CD4-positive, alpha-beta T cell (primary cell): ENCODE results near the gene A3GALT2. TPM values are rescaled to one million over a fixed set of nuclear protein-coding genes. Genes with fewer than 3 reads are reported as not detected.

ENCODE experiments used
- ATAC-seq: fragments of 200-7000 bp; cut with Tn5 transposase; one replicate; pipeline ENCODE4 v1.10.0; 2022; ENCODE audit warnings: mild to moderate bottlenecking; ENCODE audit not compliant: poor library complexity
- CTCF ChIA-PET: fragments of 350-600 bp; sonication (Branson Sonifier 250); formaldehyde crosslinking; loops from one replicate; lab custom pipeline; 2021; ENCODE audit warnings: antibody characterized with exemption, inconsistent platforms; lab: Charles Lee
- POLR2A ChIA-PET: fragments of 350-600 bp; sonication (Branson Sonifier 250); formaldehyde crosslinking; loops from one replicate; lab custom pipeline; 2021; ENCODE audit warnings: antibody characterized with exemption, inconsistent platforms; lab: Charles Lee
- DNase-seq, 14 experiments: peaks; one replicate each; pipeline ENCODE4 v3.0.0-alpha.2; 2013 to 2020; ENCODE audit warnings: mixed read lengths in 2 of 14
- H3K27ac ChIP-seq, 2 donors: one replicate each; pipeline versions ENCODE4 v1.5.1 to v1.7.0; 2013; ENCODE audit warnings: low read length in 2 of 2, low read depth in 1 of 2, mild to moderate bottlenecking in 1 of 2
- H3K27me3 ChIP-seq, 2 experiments: 1 replicate in 1 of 2; 2 replicates in 1 of 2; pipeline versions ENCODE4 v1.6.1 to v1.7.0; 2013; ENCODE audit warnings: low read length in 2 of 2, control low read depth in 1 of 2, mild to moderate bottlenecking in 1 of 2, moderate library complexity in 1 of 2; ENCODE audit not compliant: insufficient read depth in 2 of 2, control insufficient read depth in 1 of 2
- H3K36me3 ChIP-seq: one replicate; pipeline ENCODE4 v1.6.1; 2013; ENCODE audit warnings: low read length, control low read depth; ENCODE audit not compliant: insufficient read depth
- H3K4me1 ChIP-seq: one replicate; pipeline ENCODE4 v1.6.1; 2013; ENCODE audit warnings: low read length, control low read depth; ENCODE audit not compliant: insufficient read depth
- H3K4me3 ChIP-seq: one replicate; pipeline ENCODE4 v1.5.1; 2013; ENCODE audit warnings: mild to moderate bottlenecking, low read length, moderate library complexity
- H3K9me3 ChIP-seq, 2 experiments: 1 replicate in 1 of 2; 2 replicates in 1 of 2; pipeline versions ENCODE4 v1.6.1 to v1.7.0; 2013; ENCODE audit warnings: low read length in 2 of 2, mild to moderate bottlenecking in 2 of 2, control low read depth in 1 of 2, moderate library complexity in 1 of 2; ENCODE audit not compliant: control insufficient read depth in 1 of 2, insufficient read depth in 1 of 2
- H3K27ac Mint-ChIP-seq: one replicate; pipeline ENCODE4 v1.8.0; 2020; ENCODE audit warnings: mixed read lengths
- H3K27me3 Mint-ChIP-seq: one replicate; pipeline ENCODE4 v1.8.0; 2021; ENCODE audit warnings: mixed read lengths
- H3K36me3 Mint-ChIP-seq: one replicate; pipeline ENCODE4 v1.8.0; 2021; ENCODE audit warnings: low read depth, mixed read lengths
- H3K4me1 Mint-ChIP-seq: one replicate; pipeline ENCODE4 v1.8.0; 2021; ENCODE audit warnings: low read depth, mixed read lengths
- H3K4me3 Mint-ChIP-seq: one replicate; pipeline ENCODE4 v1.8.0; 2020; ENCODE audit warnings: mild to moderate bottlenecking, mixed read lengths
- H3K9me3 Mint-ChIP-seq: one replicate; pipeline ENCODE4 v1.8.0; 2020; ENCODE audit warnings: mixed read lengths
- intact Hi-C, 2 experiments: fragments of 100-400 bp; cut with DNase I in 1 of 2; cut with micrococcal nuclease in 1 of 2; formaldehyde crosslinking; loops; one replicate each; pipeline versions ENCODE4 v1.15.1 to v1.9.0; 2023 to 2025; cut with DNase I, micrococcal nuclease
- total RNA-seq, 174 experiments: library from RNA in 2 of 174; stranded (reverse) in 2 of 174; gene quantifications; one replicate each; pipeline ENCODE4 v1.2.3 and lab custom pipeline; 2021 to 2026
- TF ChIP-seq, protein P1 (sequence below): fragments of 200-600 bp; IDR thresholded peaks from one replicate; pipeline ENCODE4 v1.8.0; 2022; ENCODE audit warnings: antibody characterized with exemption, mild to moderate bottlenecking

The A3GALT2 gene
- total RNA-seq, 2 experiments from 2014 or later, result not detected

DNA sequence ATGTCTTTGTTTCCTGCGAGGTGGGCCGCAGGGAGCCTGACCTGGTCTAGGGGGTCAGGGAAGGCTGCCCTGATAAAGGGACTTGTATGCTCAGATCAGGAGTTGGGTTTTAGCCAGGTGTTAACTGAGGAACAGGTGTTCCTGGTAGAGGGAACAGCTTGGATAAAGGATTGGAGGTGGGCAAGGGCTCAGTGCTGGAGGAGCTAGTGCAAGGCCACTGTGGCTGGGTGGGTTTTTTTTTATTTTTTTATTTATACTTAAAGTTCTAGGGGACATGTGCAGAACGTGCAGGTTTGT lies 31.1 kb downstream of the A3GALT2 start:
- ChIA-PET POLR2A (no interaction called here), CTCF (no interaction called here)
- H3K9me3 Mint-ChIP-seq, result no peaks in the 10 kb centered on the region
- no peak overlapping the region for H3K4me3 ChIP-seq
- no peak overlapping the region for H3K27ac Mint-ChIP-seq
- H3K9me3 ChIP-seq, result peaks cover 0 to 14% of the 10 kb centered on the region in 2 experiments
- peaks cover 9% of the 10 kb centered on the region for H3K4me1 Mint-ChIP-seq
- H3K27me3 Mint-ChIP-seq, result no peaks in the 10 kb centered on the region
- intact Hi-C loops, result no loop called here
- TF ChIP-seq, protein P1, sequence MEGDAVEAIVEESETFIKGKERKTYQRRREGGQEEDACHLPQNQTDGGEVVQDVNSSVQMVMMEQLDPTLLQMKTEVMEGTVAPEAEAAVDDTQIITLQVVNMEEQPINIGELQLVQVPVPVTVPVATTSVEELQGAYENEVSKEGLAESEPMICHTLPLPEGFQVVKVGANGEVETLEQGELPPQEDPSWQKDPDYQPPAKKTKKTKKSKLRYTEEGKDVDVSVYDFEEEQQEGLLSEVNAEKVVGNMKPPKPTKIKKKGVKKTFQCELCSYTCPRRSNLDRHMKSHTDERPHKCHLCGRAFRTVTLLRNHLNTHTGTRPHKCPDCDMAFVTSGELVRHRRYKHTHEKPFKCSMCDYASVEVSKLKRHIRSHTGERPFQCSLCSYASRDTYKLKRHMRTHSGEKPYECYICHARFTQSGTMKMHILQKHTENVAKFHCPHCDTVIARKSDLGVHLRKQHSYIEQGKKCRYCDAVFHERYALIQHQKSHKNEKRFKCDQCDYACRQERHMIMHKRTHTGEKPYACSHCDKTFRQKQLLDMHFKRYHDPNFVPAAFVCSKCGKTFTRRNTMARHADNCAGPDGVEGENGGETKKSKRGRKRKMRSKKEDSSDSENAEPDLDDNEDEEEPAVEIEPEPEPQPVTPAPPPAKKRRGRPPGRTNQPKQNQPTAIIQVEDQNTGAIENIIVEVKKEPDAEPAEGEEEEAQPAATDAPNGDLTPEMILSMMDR, result no peak
- H3K4me3 Mint-ChIP-seq, result no peak overlapping the region
- H3K36me3 Mint-ChIP-seq, result peaks cover 80% of the 10 kb centered on the region
- ATAC-seq, result no peak
- no peaks in the 10 kb centered on the region for H3K4me1 ChIP-seq
- H3K36me3 ChIP-seq, result peaks cover 38% of the 10 kb centered on the region
- no peaks in the 10 kb centered on the region for H3K27me3 ChIP-seq
- DNase-seq, result no peak
- H3K27ac ChIP-seq, result no peak overlapping the region

DNA sequence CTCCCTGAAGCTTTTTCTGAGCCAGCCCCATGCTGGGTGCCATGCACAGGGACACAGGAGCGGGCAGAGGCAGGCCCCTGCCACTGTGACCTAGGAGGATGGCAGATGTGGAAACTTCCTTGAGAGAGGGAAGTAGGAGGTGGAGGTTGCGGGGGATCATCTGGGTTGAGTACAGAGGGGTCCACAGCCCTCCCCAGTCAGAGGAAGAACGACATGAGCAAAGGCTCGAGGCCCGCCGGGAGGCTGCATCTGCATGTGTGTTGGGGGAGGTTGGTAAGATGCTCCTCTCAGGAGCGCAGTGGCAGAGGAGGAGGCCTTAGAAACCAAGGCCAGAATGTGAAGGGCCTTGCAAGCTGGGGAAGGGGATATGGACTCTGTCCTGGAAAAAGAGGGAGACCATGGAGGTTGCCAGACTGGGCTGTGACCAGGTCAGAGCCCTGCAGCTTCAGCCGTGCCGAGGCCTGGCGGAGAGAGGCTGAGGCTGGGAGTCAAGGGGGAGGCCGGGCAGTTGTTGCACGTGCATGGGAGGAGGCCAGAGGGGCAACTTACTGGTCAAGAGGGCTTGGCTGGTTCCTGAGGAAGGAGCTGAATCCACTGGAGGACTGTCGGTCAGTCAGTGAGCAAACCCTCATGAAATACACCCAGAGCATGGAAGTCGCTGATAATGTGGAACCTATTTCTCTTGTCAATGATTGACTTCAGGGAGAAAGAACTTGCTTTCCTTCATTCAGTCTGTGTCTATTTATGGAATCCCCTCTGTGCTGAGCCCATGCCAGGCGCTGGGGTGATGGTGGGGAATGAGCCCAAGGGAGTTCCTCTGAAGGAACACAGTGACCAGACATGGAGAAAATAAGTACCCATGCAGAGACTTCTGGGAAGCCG lies 31.7 kb downstream of the A3GALT2 start:
- TF ChIP-seq, protein P1, result no peak
- peaks cover 0 to 14% of the 10 kb centered on the region in 2 experiments for H3K9me3 ChIP-seq
- no peaks in the 10 kb centered on the region for H3K9me3 Mint-ChIP-seq
- no peak overlapping the region for H3K27ac Mint-ChIP-seq
- H3K27me3 ChIP-seq, result no peaks in the 10 kb centered on the region
- peaks cover 37% of the 10 kb centered on the region for H3K36me3 ChIP-seq
- intact Hi-C loops, result no loop called here
- DNase-seq (peak in 1 of 14 experiments; percentile 6), ATAC-seq (no peak)
- ChIA-PET POLR2A (no interaction called here), CTCF (no interaction called here)
- no peak overlapping the region for H3K4me3 Mint-ChIP-seq
- H3K36me3 Mint-ChIP-seq, result peaks cover 82% of the 10 kb centered on the region
- H3K4me1 Mint-ChIP-seq, result peaks cover 5% of the 10 kb centered on the region
- no peak overlapping the region for H3K27ac ChIP-seq
- no peak overlapping the region for H3K4me3 ChIP-seq
- no peaks in the 10 kb centered on the region for H3K4me1 ChIP-seq
- no peaks in the 10 kb centered on the region for H3K27me3 Mint-ChIP-seq

DNA sequence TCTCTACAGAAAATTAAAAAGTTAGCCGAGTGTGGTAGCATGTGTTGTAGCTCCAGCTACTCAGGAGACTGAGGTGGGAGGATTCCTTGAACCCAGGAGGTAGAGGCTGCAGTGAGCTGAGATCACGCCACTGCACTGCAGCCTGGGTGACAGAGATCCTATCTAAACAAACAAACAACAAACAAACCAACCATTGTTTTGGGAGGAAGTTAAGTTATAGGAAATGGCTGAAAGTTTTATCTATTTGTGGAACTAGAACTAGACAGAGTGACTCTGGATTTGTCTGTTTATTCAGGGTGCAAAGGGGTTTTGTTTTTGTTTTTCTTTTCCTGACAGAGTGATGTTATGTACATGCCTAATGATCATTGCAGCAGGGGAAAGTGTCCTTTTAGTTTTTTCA lies 33.6 kb downstream of the A3GALT2 start:
- DNase-seq (no peak), ATAC-seq (no peak)
- CTCF ChIA-PET, result no interaction called here
- Histone ChIP-seq H3K4me1 (no peaks in the 10 kb centered on the region), H3K9me3 (peaks cover 0 to 14% of the 10 kb centered on the region in 2 experiments), H3K36me3 (peaks cover 35% of the 10 kb centered on the region), H3K4me3 (no peak overlapping the region), H3K27ac (no peak overlapping the region), H3K27me3 (no peaks in the 10 kb centered on the region)
- Mint-ChIP-seq H3K9me3 (no peaks in the 10 kb centered on the region), H3K4me1 (no peaks in the 10 kb centered on the region), H3K4me3 (no peak overlapping the region), H3K36me3 (peaks cover 79% of the 10 kb centered on the region), H3K27me3 (no peaks in the 10 kb centered on the region), H3K27ac (peak overlapping the region; percentile 15)
- intact Hi-C loops, result no loop called here
- TF ChIP-seq, protein P1, result no peak
- POLR2A ChIA-PET, result no interaction called here
